B cell (primary cell): ENCODE measurements around the gene DGCR6L. TPM values are rescaled to one million over a fixed set of nuclear protein-coding genes. Genes with fewer than 3 reads are reported as not detected.
"Not testable (repeated sequence)": the region's sequence is repeated elsewhere in the genome, so short reads cannot be mapped to it uniquely, and the experiment has no call there.

Experiments used
- ATAC-seq: fragments of 200-7000 bp; cut with Tn5 transposase; one replicate; pipeline ENCODE4 v1.10.0; 2021; ENCODE audit warnings: low read depth, mild to moderate bottlenecking, moderate number of reproducible peaks, moderate library complexity
- CTCF ChIA-PET: fragments of 350-600 bp; sonication (Branson Sonifier 250); formaldehyde crosslinking; loops from one replicate; lab custom pipeline; 2021; ENCODE audit warnings: antibody characterized with exemption, inconsistent platforms; lab: Charles Lee
- POLR2A ChIA-PET: fragments of 350-600 bp; sonication (Branson Sonifier 250); formaldehyde crosslinking; loops from one replicate; lab custom pipeline; 2021; ENCODE audit warnings: antibody characterized with exemption; lab: Charles Lee
- DNase-seq: peaks from one replicate; pipeline ENCODE4 v3.0.0; 2013
- H2AFZ ChIP-seq: 2 replicates; pipeline ENCODE4 v1.6.1; 2012; ENCODE audit warnings: mild to moderate bottlenecking, low read depth, low read length; ENCODE audit not compliant: insufficient read depth, poor library complexity, severe bottlenecking
- H3K27ac ChIP-seq, 2 donors: 1 replicate in 1 of 2; 2 replicates in 1 of 2; pipeline ENCODE4 v1.5.1; 2012 to 2013; ENCODE audit warnings: low read length in 2 of 2, mild to moderate bottlenecking in 2 of 2, moderate library complexity in 1 of 2
- H3K27me3 ChIP-seq, 4 experiments: fragments of 200-600 bp in 1 of 4; sonication (generic) in 1 of 4; replicated peaks in 1 of 4; 1 replicate in 2 of 4; 2 replicates in 2 of 4; pipeline versions ENCODE4 v1.6.1 to v1.7.0; 2013 to 2016; ENCODE audit warnings: low read length in 3 of 4, mild to moderate bottlenecking in 2 of 4, mixed read lengths in 1 of 4, moderate library complexity in 1 of 4; ENCODE audit not compliant: insufficient read depth in 4 of 4, control insufficient read depth in 3 of 4; ENCODE audit errors: control extremely low read depth in 1 of 4
- H3K36me3 ChIP-seq, 2 experiments: replicated peaks in 1 of 2; 1 replicate in 1 of 2; 2 replicates in 1 of 2; pipeline versions ENCODE4 v1.6.1 to v1.7.1; 2013; ENCODE audit warnings: low read length in 1 of 2; ENCODE audit not compliant: insufficient read depth in 2 of 2, control insufficient read depth in 1 of 2; ENCODE audit errors: control extremely low read depth in 1 of 2, extremely low read depth in 1 of 2
- H3K4me1 ChIP-seq, 2 donors: fragments of 200-600 bp in 1 of 2; sonication (generic) in 1 of 2; 1 replicate in 1 of 2; 2 replicates in 1 of 2; pipeline versions ENCODE4 v1.5.1 to v1.6.1; 2013 to 2017; ENCODE audit warnings: low read length in 2 of 2; ENCODE audit not compliant: control insufficient read depth in 2 of 2, insufficient read depth in 2 of 2
- H3K4me2 ChIP-seq: replicated peaks from 2 replicates; pipeline ENCODE3; 2012; ENCODE audit warnings: mild to moderate bottlenecking, low read depth, low read length; ENCODE audit not compliant: poor library complexity, severe bottlenecking
- H3K4me3 ChIP-seq, 5 experiments: fragments of 200-600 bp in 1 of 5; sonication (generic) in 1 of 5; 1 replicate in 3 of 5; 2 replicates in 2 of 5; pipeline versions ENCODE4 v1.5.1 to v1.7.0; 2011 to 2016; ENCODE audit warnings: low read length in 4 of 5, mild to moderate bottlenecking in 4 of 5, low read depth in 2 of 5, control low read depth in 1 of 5, moderate library complexity in 1 of 5; ENCODE audit not compliant: insufficient read depth in 1 of 5; ENCODE audit errors: control extremely low read depth in 1 of 5, extremely low read depth in 1 of 5
- H3K79me2 ChIP-seq: fragments of 200-600 bp; sonication (generic); one replicate; pipeline ENCODE4 v1.6.0; 2016; ENCODE audit warnings: low read length; ENCODE audit not compliant: control insufficient read depth, insufficient read depth
- H3K9ac ChIP-seq: fragments of 200-600 bp; sonication (generic); 2 replicates; pipeline ENCODE4 v1.6.1; 2017; ENCODE audit warnings: mild to moderate bottlenecking, low read length, moderate library complexity
- H3K9me3 ChIP-seq, 3 donors: one replicate each; pipeline versions ENCODE4 v1.6.1 to v1.7.1; 2013; ENCODE audit warnings: low read length in 2 of 3; ENCODE audit not compliant: control insufficient read depth in 2 of 3, insufficient read depth in 1 of 3; ENCODE audit errors: control extremely low read depth in 1 of 3
- H4K20me1 ChIP-seq: 2 replicates; pipeline ENCODE4 v1.6.0; 2012; ENCODE audit warnings: mild to moderate bottlenecking, low read length; ENCODE audit not compliant: insufficient read depth, control insufficient read depth, poor library complexity, severe bottlenecking
- H3K27ac Mint-ChIP-seq: one replicate; pipeline ENCODE4 v1.8.0; 2021; ENCODE audit warnings: mixed read lengths
- H3K27me3 Mint-ChIP-seq: one replicate; pipeline ENCODE4 v1.8.0; 2021; ENCODE audit warnings: mixed read lengths
- H3K4me1 Mint-ChIP-seq: one replicate; pipeline ENCODE4 v1.8.0; 2021; ENCODE audit warnings: mixed read lengths
- H3K4me3 Mint-ChIP-seq: one replicate; pipeline ENCODE4 v1.8.0; 2021; ENCODE audit warnings: mixed read lengths
- H3K9me3 Mint-ChIP-seq: one replicate; pipeline ENCODE4 v1.8.0; 2022; ENCODE audit warnings: mixed read lengths; ENCODE audit not compliant: insufficient read depth
- EZH2 ChIP-seq: IDR thresholded peaks from 2 replicates; pipeline ENCODE4 v1.6.1; 2012; ENCODE audit warnings: borderline replicate concordance, low read depth, mild to moderate bottlenecking, moderate library complexity, low read length; ENCODE audit not compliant: insufficient read depth, poor library complexity, severe bottlenecking
- WGBS: methylation state at CpG from one replicate; pipeline ENCODE4 v1.1.5; 2013; ENCODE audit warnings: missing lambda C conversion rate; ENCODE audit not compliant: insufficient coverage; 5-methylcytosine and 5-hydroxymethylcytosine counted together
- intact Hi-C: fragments of 100-400 bp; cut with micrococcal nuclease; formaldehyde crosslinking; loops from one replicate; pipeline ENCODE4 v1.10.0; 2022
- polyA plus RNA-seq: library from polyadenylated mRNA; depleted of rRNA; stranded (reverse); fragments of >200 nt; gene quantifications from 2 replicates; pipeline ENCODE4 v1.2.3, GENCODE V29; 2012
- total RNA-seq, 2 donors: library from RNA; stranded (reverse); fragments of 120-200 nt in 1 of 2; gene quantifications; 1 replicate in 1 of 2; 2 replicates in 1 of 2; pipeline versions ENCODE4 v1.2.3 to v1.2.4, GENCODE V29; 2013 to 2022
- TF ChIP-seq, protein P1 (sequence below): fragments of 200-600 bp; IDR thresholded peaks from one replicate; pipeline ENCODE4 v1.8.0; 2022; ENCODE audit warnings: antibody characterized with exemption, mild to moderate bottlenecking

DGCR6L gene
- total and polyA plus RNA-seq, 2 donors (not counting 1 experiment from before 2014, with no cell fraction given), result 21.2 to 33.4 TPM

GRCh38 chr22:20269201-20269600, 50.7 kb downstream of the DGCR6L start:
- H3K4me3 ChIP-seq, H3K4me2 ChIP-seq, POLR2A ChIA-PET, H3K27me3 Mint-ChIP-seq, intact Hi-C loops, H3K27me3 ChIP-seq, H3K9me3 ChIP-seq, H2AFZ ChIP-seq, H3K36me3 ChIP-seq, H3K9me3 Mint-ChIP-seq, H3K27ac ChIP-seq, H3K9ac ChIP-seq, H3K4me1 Mint-ChIP-seq, DNase-seq, H3K79me2 ChIP-seq, H3K27ac Mint-ChIP-seq, ATAC-seq, H4K20me1 ChIP-seq: not testable (repeated sequence)
- WGBS, result 90% methylated on average over 3 of the region's 4 CpGs
- H3K4me1 ChIP-seq, result peaks cover 8 to 14% of the 10 kb centered on the region in 2 donors
- CTCF ChIA-PET, result interaction anchor here (1.7 to 2.5 kb wide), 2 partner anchors 15 to 112 kb away, joined by 5 to 10 read pairs; no protein-coding TSS in a partner anchor
- H3K4me3 Mint-ChIP-seq, result peak overlapping the region; percentile 75

GRCh38 chr22:20268279-20269012, 51.4 kb downstream of the DGCR6L start, which contains the start of gene RTN4R:
Gene RTN4R, minus strand, starts transcription at chr22:20268318. Its CDS starts 226 bp downstream, at chr22:20268092.
- 15% methylated on average over 52 of the region's 58 CpGs for WGBS
- ChIA-PET CTCF (interaction anchor here (1.7 to 2.5 kb wide), 2 partner anchors 16 to 111 kb away, joined by 5 to 10 read pairs; no protein-coding TSS in a partner anchor), POLR2A (no interaction called here)
- intact Hi-C loops, result loop anchor here (1.0 kb wide), 2 partner anchors 17 to 111 kb away; no protein-coding TSS in a partner anchor
- Mint-ChIP-seq H3K4me1 (peaks cover 5% of the 10 kb centered on the region), H3K9me3 (no peaks in the 10 kb centered on the region), H3K27me3 (peaks cover 3% of the 10 kb centered on the region), H3K27ac (no peak within 1 kb of the TSS), H3K4me3 (peak within 1 kb of the TSS; percentile 75)
- Histone ChIP-seq H3K4me3 (peak within 1 kb of the TSS in 2 of 5 experiments; percentile 25 to 33), H3K27me3 (peaks cover 0 to 9% (median 3%) of the 10 kb centered on the region in 4 experiments), H3K27ac (no peak within 1 kb of the TSS), H3K79me2 (no peaks in the 10 kb centered on the region), H3K4me2 (peak within 1 kb of the TSS; percentile 80), H3K36me3 (no peaks in the 10 kb centered on the region), H2AFZ (peak within 1 kb of the TSS; percentile 72), H3K4me1 (peaks cover 8 to 14% of the 10 kb centered on the region in 2 donors), H4K20me1 (no peaks in the 10 kb centered on the region), H3K9me3 (no peaks in the 10 kb centered on the region), H3K9ac (no peak within 1 kb of the TSS)
- TF ChIP-seq, protein P1, sequence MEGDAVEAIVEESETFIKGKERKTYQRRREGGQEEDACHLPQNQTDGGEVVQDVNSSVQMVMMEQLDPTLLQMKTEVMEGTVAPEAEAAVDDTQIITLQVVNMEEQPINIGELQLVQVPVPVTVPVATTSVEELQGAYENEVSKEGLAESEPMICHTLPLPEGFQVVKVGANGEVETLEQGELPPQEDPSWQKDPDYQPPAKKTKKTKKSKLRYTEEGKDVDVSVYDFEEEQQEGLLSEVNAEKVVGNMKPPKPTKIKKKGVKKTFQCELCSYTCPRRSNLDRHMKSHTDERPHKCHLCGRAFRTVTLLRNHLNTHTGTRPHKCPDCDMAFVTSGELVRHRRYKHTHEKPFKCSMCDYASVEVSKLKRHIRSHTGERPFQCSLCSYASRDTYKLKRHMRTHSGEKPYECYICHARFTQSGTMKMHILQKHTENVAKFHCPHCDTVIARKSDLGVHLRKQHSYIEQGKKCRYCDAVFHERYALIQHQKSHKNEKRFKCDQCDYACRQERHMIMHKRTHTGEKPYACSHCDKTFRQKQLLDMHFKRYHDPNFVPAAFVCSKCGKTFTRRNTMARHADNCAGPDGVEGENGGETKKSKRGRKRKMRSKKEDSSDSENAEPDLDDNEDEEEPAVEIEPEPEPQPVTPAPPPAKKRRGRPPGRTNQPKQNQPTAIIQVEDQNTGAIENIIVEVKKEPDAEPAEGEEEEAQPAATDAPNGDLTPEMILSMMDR, result peak; percentile 61
- no peak for TF ChIP-seq EZH2
- peak; percentile 89 for ATAC-seq
- DNase-seq, result peak; percentile 68
